Measurements from ENCODE around the gene AGPAT4. TPM values are rescaled to one million over a fixed set of nuclear protein-coding genes. Genes with fewer than 3 reads are reported as not detected.

Gene AGPAT4
- total RNA-seq, 1 experiment from 2014 or later, result 22.0 TPM

- Mint-ChIP-seq H3K27ac (no peak overlapping the region), H3K4me3 (no peak overlapping the region), H3K27me3 (ENCODE audit: low read depth) (no peaks in the 10 kb centered on the region; the same call in 1 of the 2 replicates), H3K36me3 (ENCODE audit: insufficient read depth in 1 of 3, low read depth in 3 of 3) (peaks cover 26 to 54% (median 49%) of the 10 kb centered on the region in 3 experiments), H3K4me1 (peaks cover 0 to 10% of the 10 kb centered on the region in 2 experiments; a peak in 3 of 4 replicates), H3K9me3 (no peaks in the 10 kb centered on the region)
- Histone ChIP-seq H3K14ac (ENCODE audit: insufficient read depth, low read length) (no peak overlapping the region), H3K79me1 (ENCODE audit: insufficient read depth, low read depth, low read length, poor library complexity, severe bottlenecking) (no peaks in the 10 kb centered on the region), H2BK12ac (ENCODE audit: insufficient read length, low read depth, low read length) (no peak overlapping the region), H4K5ac (ENCODE audit: insufficient read length, low read depth, low read length) (no peak overlapping the region), H3K27me3 (ENCODE audit: insufficient read depth, low read length) (no peaks in the 10 kb centered on the region), H2AK5ac (ENCODE audit: insufficient read length, low read length) (no peak overlapping the region), H3K4me1 (ENCODE audit: insufficient read depth, low read length) (no peaks in the 10 kb centered on the region), H3K56ac (ENCODE audit: insufficient read length, low read depth, low read length) (no peak overlapping the region), H3K18ac (ENCODE audit: insufficient read length, low read depth, low read length) (no peak overlapping the region), H2BK120ac (ENCODE audit: low read depth, low read length, poor library complexity, severe bottlenecking) (no peak overlapping the region), H3K23ac (ENCODE audit: insufficient read length, low read depth, low read length) (no peak overlapping the region), H3K23me2 (ENCODE audit: insufficient read length, low read depth, low read length, poor library complexity, severe bottlenecking) (no peaks in the 10 kb centered on the region), H2AFZ (ENCODE audit: low read length) (no peak overlapping the region), H4K8ac (replicated peaks; ENCODE audit: insufficient read length, low read depth, low read length) (no peak overlapping the region), H4K20me1 (ENCODE audit: control insufficient read depth, insufficient read depth, insufficient read length) (no peaks in the 10 kb centered on the region), H2BK15ac (ENCODE audit: low read depth, low read length) (no peak overlapping the region), H3K4ac (ENCODE audit: low read depth, low read length) (no peak overlapping the region), H3K9me3 (ENCODE audit: control insufficient read depth, low read depth, low read length) (no peaks in the 10 kb centered on the region), H4K91ac (ENCODE audit: insufficient read length, low read depth, low read length) (no peak overlapping the region), H3K27ac (ENCODE audit: insufficient read length, low read depth, low read length) (no peak overlapping the region), H2BK20ac (ENCODE audit: low read depth, low read length, poor library complexity, severe bottlenecking) (no peak overlapping the region), H3K9ac (ENCODE audit: extremely low read depth, insufficient read length, low read length) (no peak overlapping the region), H3K4me2 (ENCODE audit: insufficient read depth, insufficient read length, low read length) (no peak overlapping the region), H3K79me2 (ENCODE audit: insufficient read depth, low read length) (no peaks in the 10 kb centered on the region), H2BK5ac (ENCODE audit: insufficient read length, low read length) (no peak overlapping the region), H3T11ph (ENCODE audit: low read length) (no peak overlapping the region)
- no peak for DNase-seq
- no peak for TF ChIP-seq CTCF (conservative IDR thresholded peaks at IDR 0.05)
- WGBS (ENCODE audit: extremely low coverage, insufficient read length, low lambda C conversion rate), result no CpG with 5 or more reads among the region's 10 CpGs
Measured at GRCh38 chr6:161140554-161140875, 133.3 kb downstream of the AGPAT4 start.
